Left ventricle myocardium superior (tissue), 1 donor: ENCODE results near the gene VPS4A. TPM values are rescaled to one million over a fixed set of nuclear protein-coding genes. Genes with fewer than 3 reads are reported as not detected.
"Not testable (repeated sequence)": the region's sequence is repeated elsewhere in the genome, so short reads cannot be mapped to it uniquely, and the experiment has no call there.

Experiments used
- ATAC-seq: fragments of 200-7000 bp; cut with Tn5 transposase; one replicate; pipeline ENCODE4 v1.9.1; 2020; ENCODE audit warnings: mild to moderate bottlenecking, moderate library complexity
- DNase-seq: peaks from one replicate; pipeline ENCODE4 v3.0.0-alpha.2; 2020
- intact Hi-C: fragments of 100-400 bp; cut with micrococcal nuclease; formaldehyde crosslinking; loops from one replicate; pipeline ENCODE4 v1.11.0; 2022
- total RNA-seq: library from RNA; stranded (reverse); fragmentation: NEBNext Ultra II Directional; extraction: Animal tissue kit (Norgen Biotek cat#: 25700); gene quantifications from one replicate; pipeline ENCODE4 v1.2.1, GENCODE V29; 2021
- donor health status: DM: no; HTN: yes; CAD: no; lungs with severe emphysema.

VPS4A gene
- total RNA-seq, 1 donor from 2014 or later: 30.3 TPM

- ATAC-seq (no peak), DNase-seq (no peak)
- intact Hi-C loops: no loop called here
Measured at GRCh38 chr16:69349536-69349935, 38.4 kb downstream of the VPS4A start.

GRCh38 chr16:69350536-69351133 lies 39.5 kb downstream of the VPS4A start:
- intact Hi-C loops: no loop called here
- ATAC-seq: no peak
- DNase-seq: no peak

- no peak for DNase-seq
- no peak for ATAC-seq
- intact Hi-C loops: no loop called here
Measured at GRCh38 chr16:69351309-69352027, 40.3 kb downstream of the VPS4A start, which contains the start of gene TMED6. TSS of gene TMED6 (minus strand) at chr16:69351786. CDS start at chr16:69351753, 33 bp downstream.

GRCh38 chr16:69360070-69360469 lies 48.9 kb downstream of the VPS4A start:
- ATAC-seq, DNase-seq, intact Hi-C loops: not testable (repeated sequence)

- no peak for DNase-seq
- intact Hi-C loops: no loop called here
- ATAC-seq: peak; percentile 26
Measured at GRCh38 chr16:69363281-69363717, 52.1 kb downstream of the VPS4A start.

- intact Hi-C loops: no loop called here
- DNase-seq (no peak), ATAC-seq (no peak)
Measured at GRCh38 chr16:69364088-69364487, 52.9 kb downstream of the VPS4A start.

GRCh38 chr16:69365901-69366300 lies 54.8 kb downstream of the VPS4A start:
- intact Hi-C loops: no loop called here
- DNase-seq: no peak
- ATAC-seq: no peak

- ATAC-seq (no peak), DNase-seq (no peak)
- intact Hi-C loops: no loop called here
Measured at GRCh38 chr16:69366431-69366830, 55.3 kb downstream of the VPS4A start.

GRCh38 chr16:69367980-69368379 lies 56.8 kb downstream of the VPS4A start:
- DNase-seq (no peak), ATAC-seq (no peak)
- intact Hi-C loops: no loop called here

- DNase-seq (no peak), ATAC-seq (no peak)
- intact Hi-C loops: no loop called here
Measured at GRCh38 chr16:69368866-69369265, 57.7 kb downstream of the VPS4A start.

GRCh38 chr16:69371564-69371963 lies 60.4 kb downstream of the VPS4A start:
- ATAC-seq (no peak), DNase-seq (no peak)
- intact Hi-C loops: no loop called here

- intact Hi-C loops: no loop called here
- no peak for DNase-seq
- no peak for ATAC-seq
Measured at GRCh38 chr16:69373019-69373418, 61.9 kb downstream of the VPS4A start.

Other genes with a start within 250 kb of the VPS4A start
- gene HAS3, start 205.7 kb upstream of the VPS4A start, total RNA-seq: 0.67 TPM
- 51.7 TPM for gene CHTF8, start 178.8 kb upstream of the VPS4A start, total RNA-seq
- 32.3 TPM for gene UTP4, start 178.7 kb upstream of the VPS4A start, total RNA-seq
- 10.4 TPM for gene SNTB2, start 124.2 kb upstream of the VPS4A start, total RNA-seq
- 7.2 TPM for gene PDF, start 19.2 kb downstream of the VPS4A start, total RNA-seq
- gene COG8, start 28.2 kb downstream of the VPS4A start, total RNA-seq: 25.9 TPM
- 8.0 TPM for gene NIP7, start 28.4 kb downstream of the VPS4A start, total RNA-seq
- not detected for gene TMED6, start 40.4 kb downstream of the VPS4A start, total RNA-seq
- gene TERF2, start 74.7 kb downstream of the VPS4A start, total RNA-seq: 26.8 TPM
- 59.8 TPM for gene CYB5B, start 113.3 kb downstream of the VPS4A start, total RNA-seq